MM.1S (cell line): Measurements from ENCODE around the gene TMEM43.

Source experiments
- EZH2 ChIP-seq: fragments of 300-600 bp; sonication (generic); optimal IDR thresholded peaks from 2 replicates; pipeline ENCODE3; 2017; ENCODE audit warnings: low read depth, mild to moderate bottlenecking, antibody characterized with exemption, low read length, mixed read lengths
- TF ChIP-seq, protein P1 (sequence below): fragments of 300-600 bp; sonication (generic); IDR thresholded peaks from 2 replicates; pipeline ENCODE4 v1.5.1; 2016; ENCODE audit warnings: antibody characterized with exemption, low read length, mixed read lengths

DNA sequence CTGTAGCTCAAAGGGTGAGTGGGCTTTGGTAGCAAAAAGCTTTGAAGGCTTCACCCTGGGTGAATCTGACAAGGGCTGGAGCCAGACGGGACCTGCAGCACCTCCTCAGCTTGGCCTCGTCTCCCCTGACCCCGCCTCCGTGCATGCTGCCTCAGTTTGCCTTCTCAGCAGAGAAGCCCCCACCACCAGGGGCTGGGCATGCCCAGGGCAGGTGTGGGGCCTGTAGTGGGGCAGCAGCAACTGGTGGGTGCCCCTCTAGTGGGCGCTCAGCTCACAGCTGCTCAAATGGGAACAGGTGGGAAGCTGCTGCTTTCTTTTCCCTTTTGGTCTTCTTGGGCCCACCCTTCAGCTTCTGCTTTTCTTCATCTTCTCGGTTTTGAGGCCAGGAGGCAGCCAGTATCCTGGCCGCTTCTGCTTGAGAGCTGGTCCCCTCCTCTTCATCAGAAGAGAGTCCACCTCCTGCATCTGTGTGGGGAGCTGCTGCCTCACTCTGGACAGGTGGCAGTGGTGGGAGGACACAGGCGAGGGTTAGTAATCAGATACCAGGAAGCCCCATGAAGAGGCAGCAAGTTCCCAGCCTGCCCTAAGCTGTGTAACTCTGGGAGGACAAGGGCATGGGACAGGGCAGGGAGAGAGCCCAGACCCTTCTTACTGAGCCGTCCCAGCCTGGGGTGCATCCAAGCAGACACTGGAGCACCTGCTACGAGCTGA lies 21.0 kb downstream of the TMEM43 start:
- TF ChIP-seq, protein P1, sequence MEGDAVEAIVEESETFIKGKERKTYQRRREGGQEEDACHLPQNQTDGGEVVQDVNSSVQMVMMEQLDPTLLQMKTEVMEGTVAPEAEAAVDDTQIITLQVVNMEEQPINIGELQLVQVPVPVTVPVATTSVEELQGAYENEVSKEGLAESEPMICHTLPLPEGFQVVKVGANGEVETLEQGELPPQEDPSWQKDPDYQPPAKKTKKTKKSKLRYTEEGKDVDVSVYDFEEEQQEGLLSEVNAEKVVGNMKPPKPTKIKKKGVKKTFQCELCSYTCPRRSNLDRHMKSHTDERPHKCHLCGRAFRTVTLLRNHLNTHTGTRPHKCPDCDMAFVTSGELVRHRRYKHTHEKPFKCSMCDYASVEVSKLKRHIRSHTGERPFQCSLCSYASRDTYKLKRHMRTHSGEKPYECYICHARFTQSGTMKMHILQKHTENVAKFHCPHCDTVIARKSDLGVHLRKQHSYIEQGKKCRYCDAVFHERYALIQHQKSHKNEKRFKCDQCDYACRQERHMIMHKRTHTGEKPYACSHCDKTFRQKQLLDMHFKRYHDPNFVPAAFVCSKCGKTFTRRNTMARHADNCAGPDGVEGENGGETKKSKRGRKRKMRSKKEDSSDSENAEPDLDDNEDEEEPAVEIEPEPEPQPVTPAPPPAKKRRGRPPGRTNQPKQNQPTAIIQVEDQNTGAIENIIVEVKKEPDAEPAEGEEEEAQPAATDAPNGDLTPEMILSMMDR, result no peak
- TF ChIP-seq EZH2, result no peak
